ENCODE results near the gene FOXO3. TPM values are rescaled to one million over a fixed set of nuclear protein-coding genes. Genes with fewer than 3 reads are reported as not detected.

FOXO3 gene
- total and polyA plus RNA-seq, 2 of the 8 experiments (the other 6 are each of a cell fraction or from before 2014, with no cell fraction given), result 13.1 to 19.3 TPM

GRCh38 chr6:108568551-108569305, 8.0 kb downstream of the FOXO3 start:
- no peak overlapping the region for H3K14ac ChIP-seq (ENCODE audit: insufficient read length)
- no peak for DNase-seq (ENCODE audit: low read depth in 1 of 2, low spot score in 2 of 2)
- no peak overlapping the region for H3K4me3 ChIP-seq (ENCODE audit: extremely low read depth in 1 of 4, insufficient read depth in 2 of 4, low read depth in 3 of 4, low read length in 4 of 4)
- H3K18ac ChIP-seq (ENCODE audit: extremely low read depth, low read length), result no peak overlapping the region
- H3K4me2 ChIP-seq (ENCODE audit: insufficient read depth in 1 of 2, low read depth in 2 of 2, low read length in 2 of 2), result no peak overlapping the region
- H3K27me3 ChIP-seq (replicated peaks in 1 of 4; ENCODE audit: control insufficient read depth in 3 of 4, extremely low read depth in 1 of 4, insufficient read depth in 3 of 4, low read length in 3 of 4), result no peaks in the 10 kb centered on the region
- no peak overlapping the region for H3K9ac ChIP-seq (replicated peaks in 1 of 4; ENCODE audit: extremely low read depth in 1 of 4, low read depth in 3 of 4, low read length in 3 of 4)
- peaks cover 4 to 8% of the 10 kb centered on the region in 2 experiments for H4K20me1 ChIP-seq (replicated peaks in 1 of 2; ENCODE audit: control insufficient read depth in 1 of 2, insufficient read depth in 2 of 2, low read length in 2 of 2)
- H2BK20ac ChIP-seq (ENCODE audit: low read length), result no peak overlapping the region
- no peak overlapping the region for H4K5ac ChIP-seq (ENCODE audit: insufficient read length, low read depth, low read length)
- no peak overlapping the region for H2BK5ac ChIP-seq (ENCODE audit: low read depth, low read length)
- peaks cover 3 to 82% of the 10 kb centered on the region in 2 experiments for H3K79me2 ChIP-seq (ENCODE audit: control insufficient read depth in 1 of 2, insufficient read depth in 2 of 2, low read length in 2 of 2)
- H2BK120ac ChIP-seq (replicated peaks; ENCODE audit: low read depth, low read length), result no peak overlapping the region
- no peak overlapping the region for H2BK12ac ChIP-seq (ENCODE audit: low read depth, low read length)
- no peak overlapping the region for H4K91ac ChIP-seq (replicated peaks; ENCODE audit: insufficient read length, low read length)
- no peak overlapping the region for H3K27ac ChIP-seq (ENCODE audit: low read depth, low read length)
- H4K8ac ChIP-seq (ENCODE audit: extremely low read depth, insufficient read depth, low read length), result no peak overlapping the region
- H2BK15ac ChIP-seq (ENCODE audit: low read length), result no peak overlapping the region
- no peak for FAIRE-seq
- POLR2A ChIA-PET (ENCODE audit: partially characterized antibody), result interaction anchor here (1.2 kb wide), 1 partner anchor 29 kb away, joined by 4 read pairs; no protein-coding TSS in a partner anchor
- peaks cover 3% of the 10 kb centered on the region; the same call in 1 of the 2 replicates for H3K79me1 ChIP-seq (ENCODE audit: low read depth, low read length)
- 91% methylated on average over 3 of the region's 3 CpGs; no CpG with 5 or more reads in 1 of the 2 experiments for WGBS, 2 experiments (ENCODE audit: extremely low coverage in 1 of 2, insufficient coverage in 1 of 2, insufficient read length in 1 of 2, insufficient replicate concordance in 2 of 2, low coverage in 1 of 2, low lambda C conversion rate in 2 of 2, missing lambda C conversion rate in 1 of 2)
- H3K36me3 ChIP-seq (ENCODE audit: control insufficient read depth in 2 of 4, insufficient read depth in 4 of 4, low read length in 3 of 4), result peaks cover 0 to 7% (median 3%) of the 10 kb centered on the region in 4 experiments; a peak in 4 of 8 replicates
- no peaks in the 10 kb centered on the region for H3K23me2 ChIP-seq (ENCODE audit: low read depth, low read length)
- H3K56ac ChIP-seq (replicated peaks; ENCODE audit: insufficient read length, low read depth, low read length), result no peak overlapping the region
- no peak overlapping the region for H2AK5ac ChIP-seq (ENCODE audit: low read depth, low read length)
- H3K4me1 ChIP-seq (replicated peaks in 1 of 4; ENCODE audit: control insufficient read depth in 3 of 4, insufficient read depth in 4 of 4, low read length in 3 of 4), result peaks cover 0 to 5% (median 0%) of the 10 kb centered on the region in 4 experiments; a peak in 2 of 7 replicates
- no peaks in the 10 kb centered on the region for H3K9me3 ChIP-seq (ENCODE audit: insufficient read depth in 2 of 2, low read depth in 1 of 2, low read length in 1 of 2)
- no peak overlapping the region for H3K23ac ChIP-seq (ENCODE audit: insufficient read length)
- H2AFZ ChIP-seq (ENCODE audit: low read length), result no peak overlapping the region
- CTCF ChIA-PET (ENCODE audit: partially characterized antibody), result interaction anchor here (1.0 to 1.2 kb wide), 5 partner anchors 27 to 269 kb away, joined by 3 read pairs; no protein-coding TSS in a partner anchor
- H3K4ac ChIP-seq (replicated peaks; ENCODE audit: insufficient read length, low read depth, low read length), result no peak overlapping the region
- TF ChIP-seq EP300 (IDR thresholded peaks at IDR 0.05; ENCODE audit: borderline replicate concordance in 1 of 2, low read depth in 2 of 2, low read length in 2 of 2), result no peak
- TF ChIP-seq FOSL1 (IDR thresholded peaks at IDR 0.05; ENCODE audit: insufficient read depth, low read depth, low read length), result no peak
- TF ChIP-seq MAFK (IDR thresholded peaks at IDR 0.05; ENCODE audit: low read depth, low read length), result no peak
- TF ChIP-seq TAF1 (IDR thresholded peaks at IDR 0.05; ENCODE audit: low read depth, low read length), result no peak
- TF ChIP-seq RAD21 (IDR thresholded peaks at IDR 0.05 in 1 of 2, conservative IDR thresholded peaks at IDR 0.05 in 1 of 2; ENCODE audit: low read depth in 2 of 2, low read length in 2 of 2), result no peak
- TF ChIP-seq POLR2A (IDR thresholded peaks at IDR 0.05; ENCODE audit: control extremely low read depth in 1 of 2, low read depth in 2 of 2, low read length in 2 of 2), result no peak
- no peak for TF ChIP-seq RFX5 (IDR thresholded peaks at IDR 0.05; ENCODE audit: borderline replicate concordance, low read depth, low read length)
- no peak for TF ChIP-seq JUND (IDR thresholded peaks at IDR 0.05; ENCODE audit: low read length)
- no peak for TF ChIP-seq SP4 (IDR thresholded peaks at IDR 0.05; ENCODE audit: low read length)
- no peak for TF ChIP-seq TEAD4 (IDR thresholded peaks at IDR 0.05; ENCODE audit: low read depth, low read length)
- no peak for TF ChIP-seq ATF2 (IDR thresholded peaks at IDR 0.05; ENCODE audit: low read length)
